Measurements from ENCODE around the gene NTPCR. TPM values are rescaled to one million over a fixed set of nuclear protein-coding genes. Genes with fewer than 3 reads are reported as not detected.
"Not testable (repeated sequence)": the region's sequence is repeated elsewhere in the genome, so short reads cannot be mapped to it uniquely, and the experiment has no call there.

NTPCR gene
- total RNA-seq, 1 donor from 2014 or later = 19.2 TPM

DNA sequence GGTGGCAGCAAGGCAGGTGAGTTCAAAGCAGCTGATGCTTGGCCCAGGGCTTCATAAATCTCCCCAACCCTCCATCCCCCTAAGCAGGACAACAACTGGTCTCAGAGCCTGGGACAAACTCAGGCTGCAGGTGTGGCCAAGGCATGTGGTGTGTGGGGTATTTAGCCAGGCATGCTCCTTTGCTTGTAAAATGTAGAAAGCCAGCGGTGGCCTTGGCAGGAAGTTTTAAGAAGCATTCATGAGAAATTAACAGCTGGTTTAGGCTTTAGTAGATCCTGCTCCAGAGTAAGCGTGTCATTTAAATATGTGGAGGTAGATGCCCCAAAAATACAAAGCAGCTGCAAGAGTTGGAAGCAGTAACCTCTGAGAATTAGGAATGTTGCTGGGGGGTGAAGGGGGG lies 44.8 kb downstream of the NTPCR start:
- peaks cover 16% of the 10 kb centered on the region for H3K9me3 Mint-ChIP-seq
- peaks cover 84% of the 10 kb centered on the region for H3K36me3 Mint-ChIP-seq (ENCODE audit: low read depth)
- DNase-seq (no peak), ATAC-seq (ENCODE audit: low read depth) (no peak)
- CTCF ChIA-PET = no interaction called here
- H3K27me3 Mint-ChIP-seq = no peaks in the 10 kb centered on the region
- POLR2A ChIA-PET = no interaction called here
- intact Hi-C loops (cut with micrococcal nuclease) = no loop called here
- no peak overlapping the region for H3K4me3 Mint-ChIP-seq
- TF ChIP-seq, protein P1, sequence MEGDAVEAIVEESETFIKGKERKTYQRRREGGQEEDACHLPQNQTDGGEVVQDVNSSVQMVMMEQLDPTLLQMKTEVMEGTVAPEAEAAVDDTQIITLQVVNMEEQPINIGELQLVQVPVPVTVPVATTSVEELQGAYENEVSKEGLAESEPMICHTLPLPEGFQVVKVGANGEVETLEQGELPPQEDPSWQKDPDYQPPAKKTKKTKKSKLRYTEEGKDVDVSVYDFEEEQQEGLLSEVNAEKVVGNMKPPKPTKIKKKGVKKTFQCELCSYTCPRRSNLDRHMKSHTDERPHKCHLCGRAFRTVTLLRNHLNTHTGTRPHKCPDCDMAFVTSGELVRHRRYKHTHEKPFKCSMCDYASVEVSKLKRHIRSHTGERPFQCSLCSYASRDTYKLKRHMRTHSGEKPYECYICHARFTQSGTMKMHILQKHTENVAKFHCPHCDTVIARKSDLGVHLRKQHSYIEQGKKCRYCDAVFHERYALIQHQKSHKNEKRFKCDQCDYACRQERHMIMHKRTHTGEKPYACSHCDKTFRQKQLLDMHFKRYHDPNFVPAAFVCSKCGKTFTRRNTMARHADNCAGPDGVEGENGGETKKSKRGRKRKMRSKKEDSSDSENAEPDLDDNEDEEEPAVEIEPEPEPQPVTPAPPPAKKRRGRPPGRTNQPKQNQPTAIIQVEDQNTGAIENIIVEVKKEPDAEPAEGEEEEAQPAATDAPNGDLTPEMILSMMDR (IDR thresholded peaks at IDR 0.05) = no peak
- no peaks in the 10 kb centered on the region for H3K4me1 Mint-ChIP-seq
- no peak overlapping the region for H3K27ac Mint-ChIP-seq

DNA sequence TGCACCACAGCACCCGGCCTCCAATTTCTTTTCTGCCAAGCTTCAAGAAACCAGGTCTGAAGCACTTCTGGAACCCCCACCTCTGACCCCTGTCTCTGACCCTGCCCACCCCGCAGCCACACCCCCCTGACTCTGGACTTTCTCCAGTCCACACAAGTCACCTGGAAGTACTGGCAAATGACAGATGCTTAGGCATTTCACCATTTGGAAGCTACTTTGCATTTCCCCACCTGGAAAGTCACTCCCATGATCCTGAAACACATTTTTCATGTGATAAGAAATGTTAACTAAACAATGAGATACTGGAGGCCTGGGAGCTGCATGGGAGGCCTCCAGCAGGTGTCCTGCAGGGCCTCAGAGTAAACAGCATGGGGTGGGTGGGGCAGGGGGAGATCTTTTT lies 45.7 kb downstream of the NTPCR start:
- TF ChIP-seq, protein P1 (IDR thresholded peaks at IDR 0.05) = no peak
- peaks cover 16% of the 10 kb centered on the region for H3K9me3 Mint-ChIP-seq
- ChIA-PET CTCF (no interaction called here), POLR2A (no interaction called here)
- ATAC-seq (ENCODE audit: low read depth) (no peak), DNase-seq (no peak)
- no peak overlapping the region for H3K4me3 Mint-ChIP-seq
- intact Hi-C loops (cut with micrococcal nuclease) = no loop called here
- H3K27me3 Mint-ChIP-seq = no peaks in the 10 kb centered on the region
- peaks cover 84% of the 10 kb centered on the region for H3K36me3 Mint-ChIP-seq (ENCODE audit: low read depth)
- H3K4me1 Mint-ChIP-seq = no peaks in the 10 kb centered on the region
- no peak overlapping the region for H3K27ac Mint-ChIP-seq

DNA sequence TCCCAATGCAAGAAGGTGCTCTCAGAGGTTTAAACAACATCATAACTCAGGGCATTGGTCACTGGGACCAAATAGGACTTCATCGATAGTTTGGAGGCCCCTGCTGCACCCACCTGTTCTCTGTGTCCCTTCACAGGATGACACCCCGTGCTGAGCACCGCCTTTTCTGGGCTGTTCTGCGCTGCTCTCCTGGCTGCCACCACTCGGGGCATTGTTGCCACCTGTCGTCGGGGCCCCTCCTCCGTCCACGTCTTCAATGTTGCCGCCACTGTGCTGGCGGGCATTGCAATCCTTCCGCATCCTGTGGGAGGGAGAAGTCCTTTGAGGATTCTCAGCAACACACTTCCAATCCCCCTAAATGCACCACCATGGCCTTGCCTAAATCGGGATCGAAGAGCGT lies 47.7 kb downstream of the NTPCR start:
- H3K27ac Mint-ChIP-seq = no peak overlapping the region
- peaks cover 13% of the 10 kb centered on the region for H3K9me3 Mint-ChIP-seq
- POLR2A ChIA-PET = no interaction called here
- H3K36me3 Mint-ChIP-seq (ENCODE audit: low read depth) = peaks cover 76% of the 10 kb centered on the region
- ATAC-seq (ENCODE audit: low read depth) (no peak), DNase-seq (no peak)
- TF ChIP-seq, protein P1 (IDR thresholded peaks at IDR 0.05) = no peak
- H3K27me3 Mint-ChIP-seq = no peaks in the 10 kb centered on the region
- H3K4me1 Mint-ChIP-seq = no peaks in the 10 kb centered on the region
- H3K4me3 Mint-ChIP-seq = no peak overlapping the region
- intact Hi-C loops (cut with micrococcal nuclease) = no loop called here
- CTCF ChIA-PET = no interaction called here

DNA sequence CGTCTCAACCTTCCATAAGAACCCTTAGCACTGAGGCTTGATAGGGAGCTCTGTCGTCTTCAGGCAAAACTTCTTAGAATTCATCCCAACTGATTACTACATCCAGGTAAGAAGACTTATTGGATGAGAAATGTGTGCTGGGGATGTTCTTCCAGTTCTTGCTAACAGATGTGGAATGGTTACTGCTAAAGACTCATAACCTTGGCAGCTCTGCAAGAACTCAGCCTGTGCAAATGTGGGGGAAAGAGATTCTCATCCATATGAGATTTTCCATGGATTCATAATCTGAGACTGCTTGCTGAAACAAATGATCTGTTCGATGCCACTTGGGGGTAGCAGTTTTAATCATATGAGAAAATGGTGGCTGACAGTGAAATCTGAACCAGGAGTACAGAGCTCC lies 48.2 kb downstream of the NTPCR start:
- TF ChIP-seq, protein P1 (IDR thresholded peaks at IDR 0.05) = no peak
- Mint-ChIP-seq H3K27ac (no peak overlapping the region), H3K27me3 (no peaks in the 10 kb centered on the region), H3K4me1 (no peaks in the 10 kb centered on the region), H3K36me3 (ENCODE audit: low read depth) (peaks cover 73% of the 10 kb centered on the region), H3K4me3 (no peak overlapping the region), H3K9me3 (peaks cover 11% of the 10 kb centered on the region)
- ATAC-seq (ENCODE audit: low read depth) = no peak
- CTCF ChIA-PET = no interaction called here
- POLR2A ChIA-PET = no interaction called here
- DNase-seq = no peak
- intact Hi-C loops (cut with micrococcal nuclease) = no loop called here

DNA sequence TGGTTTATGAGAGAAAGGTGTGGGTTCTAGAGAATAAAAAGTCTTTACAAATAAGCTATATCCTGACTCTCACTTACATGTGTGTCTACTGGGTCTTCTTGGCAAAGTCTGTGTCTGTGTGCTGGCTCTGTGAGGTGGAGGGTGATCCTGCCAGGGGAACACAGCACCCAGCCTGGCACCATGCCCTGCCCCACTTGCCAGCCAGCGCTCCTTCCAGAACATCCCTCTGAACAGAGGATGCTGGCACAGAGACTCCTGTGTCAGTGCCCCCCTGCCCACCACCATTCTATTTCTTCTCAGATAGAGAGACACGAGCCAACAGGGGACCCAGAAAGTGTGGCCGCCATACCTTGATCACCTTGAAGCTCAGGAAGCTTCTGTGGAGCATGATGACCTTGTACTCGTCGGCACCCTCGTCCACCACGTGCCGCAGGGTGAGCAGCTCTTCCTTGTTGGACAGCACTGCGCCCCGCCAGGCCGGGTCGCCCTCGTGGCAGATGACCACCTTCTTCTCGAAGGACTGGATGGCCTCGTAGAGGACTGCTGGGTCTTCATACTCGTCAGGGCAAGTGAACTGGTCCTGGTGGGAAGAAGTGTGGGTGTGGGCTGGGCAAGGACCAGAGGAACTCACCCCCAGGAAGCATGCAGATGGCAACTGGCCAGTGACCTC lies 49.7 kb downstream of the NTPCR start:
- POLR2A ChIA-PET = no interaction called here
- Mint-ChIP-seq H3K9me3 (no peaks in the 10 kb centered on the region), H3K27me3 (no peaks in the 10 kb centered on the region), H3K27ac (no peak overlapping the region), H3K36me3 (ENCODE audit: low read depth) (peaks cover 60% of the 10 kb centered on the region), H3K4me3 (no peak overlapping the region), H3K4me1 (no peaks in the 10 kb centered on the region)
- TF ChIP-seq, protein P1 (IDR thresholded peaks at IDR 0.05) = no peak
- ATAC-seq (ENCODE audit: low read depth) (no peak), DNase-seq (no peak)
- CTCF ChIA-PET = no interaction called here
- intact Hi-C loops (cut with micrococcal nuclease) = no loop called here

DNA sequence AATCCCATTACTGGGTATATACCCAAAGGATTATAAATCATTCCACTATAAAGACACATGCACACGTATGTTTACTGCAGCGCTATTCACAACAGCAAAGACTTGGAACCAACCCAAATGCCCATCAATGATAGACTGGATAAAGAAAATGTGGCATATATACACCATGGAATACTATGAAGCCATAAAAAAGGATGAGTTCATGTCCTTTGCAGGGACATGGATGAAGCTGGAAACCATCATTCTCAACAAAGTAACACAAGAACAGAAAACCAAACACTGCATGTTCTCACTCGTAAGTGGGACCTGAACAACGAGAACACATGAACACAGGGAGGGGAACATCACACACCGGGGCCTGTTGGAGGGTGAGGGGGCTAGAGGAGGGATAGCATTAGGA lies 53.2 kb downstream of the NTPCR start:
- H3K4me1 Mint-ChIP-seq; H3K27ac Mint-ChIP-seq; H3K9me3 Mint-ChIP-seq; CTCF ChIA-PET; H3K4me3 Mint-ChIP-seq; POLR2A ChIA-PET; ATAC-seq (ENCODE audit: low read depth); intact Hi-C loops (cut with micrococcal nuclease); DNase-seq; H3K27me3 Mint-ChIP-seq: not testable (repeated sequence)
- peaks cover 28% of the 10 kb centered on the region for H3K36me3 Mint-ChIP-seq (ENCODE audit: low read depth)

Data from activated B cell treated with CpG ODN at 0.5 μM for 24 hours (primary cell).